ENCODE results near the gene PEPD.

Gene PEPD

GRCh38 chr19:33418461-33418860, 103.1 kb downstream of the PEPD start:
- DNase-seq: no peak

- DNase-seq: no peak
These were observed 103.8 kb downstream of the PEPD start for GRCh38 chr19:33417751-33418150.

- peak; percentile 81 for DNase-seq
These were observed 105.0 kb downstream of the PEPD start for GRCh38 chr19:33416307-33417215.

GRCh38 chr19:33414667-33415605, 106.7 kb downstream of the PEPD start:
- DNase-seq: no peak

GRCh38 chr19:33413868-33414666, 107.5 kb downstream of the PEPD start:
- DNase-seq: no peak

GRCh38 chr19:33413426-33413725, 108.2 kb downstream of the PEPD start:
- DNase-seq: no peak

GRCh38 chr19:33412601-33413425, 108.8 kb downstream of the PEPD start:
- DNase-seq: no peak

- no peak for DNase-seq
These were observed 109.9 kb downstream of the PEPD start for GRCh38 chr19:33411621-33412180.

- no peak for DNase-seq
These were observed 110.6 kb downstream of the PEPD start for GRCh38 chr19:33410915-33411401.

- no peak for DNase-seq
These were observed 111.5 kb downstream of the PEPD start for GRCh38 chr19:33409906-33410685.

- no peak for DNase-seq
These were observed 112.8 kb downstream of the PEPD start for GRCh38 chr19:33408538-33409434.

- no peak for DNase-seq
These were observed 113.5 kb downstream of the PEPD start for GRCh38 chr19:33408116-33408515.

- DNase-seq: no peak
These were observed 113.9 kb downstream of the PEPD start for GRCh38 chr19:33407716-33408115.

GRCh38 chr19:33407140-33407551, 114.4 kb downstream of the PEPD start:
- DNase-seq: no peak

- peak; percentile 80 for DNase-seq
These were observed 115.0 kb downstream of the PEPD start for GRCh38 chr19:33406521-33407139.

- no peak for DNase-seq
These were observed 115.8 kb downstream of the PEPD start for GRCh38 chr19:33405553-33406461.

GRCh38 chr19:33405254-33405552, 116.4 kb downstream of the PEPD start:
- no peak for DNase-seq

Measured in CD4-positive, alpha-beta T cell treated with Interleukin-17A for 4 hours (primary cell).